GM19025 (cell line): ENCODE measurements around the gene CHMP1B.
"Not testable (repeated sequence)": the region's sequence is repeated elsewhere in the genome, so short reads cannot be mapped to it uniquely, and the experiment has no call there.

Experiments used
- ATAC-seq: cut with Tn5 transposase; IDR thresholded peaks from one replicate; pipeline ENCODE4 v1.9.1; 2021; ENCODE audit warnings: mild to moderate bottlenecking, low read depth, moderate library complexity; ENCODE audit not compliant: unreplicated experiment

Gene CHMP1B

DNA sequence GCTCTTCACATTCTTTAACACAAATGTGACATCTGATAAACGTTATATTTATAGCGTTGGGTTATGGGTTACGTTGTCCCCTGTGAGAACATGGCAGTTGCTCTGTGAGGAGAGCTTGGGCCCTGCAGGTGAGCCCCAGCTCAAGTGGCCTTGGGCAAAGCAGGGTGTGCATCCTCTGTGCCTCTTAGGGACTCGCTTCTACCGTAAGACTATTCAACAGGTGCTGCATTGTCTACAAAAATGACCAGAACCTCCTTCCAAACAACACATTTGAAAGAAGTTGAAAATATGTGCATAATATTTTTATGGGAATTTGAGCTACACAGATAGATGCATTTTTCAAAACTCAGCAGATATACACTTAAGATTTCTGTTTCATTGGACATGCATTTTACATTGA is 16.4 kb upstream of the CHMP1B start:
- no peak for ATAC-seq

- no peak for ATAC-seq
Measured at GRCh38 chr18:11839556-11839955, 11.7 kb upstream of the CHMP1B start.

- ATAC-seq: no peak
Measured at GRCh38 chr18:11840493-11840892, 10.7 kb upstream of the CHMP1B start.

DNA sequence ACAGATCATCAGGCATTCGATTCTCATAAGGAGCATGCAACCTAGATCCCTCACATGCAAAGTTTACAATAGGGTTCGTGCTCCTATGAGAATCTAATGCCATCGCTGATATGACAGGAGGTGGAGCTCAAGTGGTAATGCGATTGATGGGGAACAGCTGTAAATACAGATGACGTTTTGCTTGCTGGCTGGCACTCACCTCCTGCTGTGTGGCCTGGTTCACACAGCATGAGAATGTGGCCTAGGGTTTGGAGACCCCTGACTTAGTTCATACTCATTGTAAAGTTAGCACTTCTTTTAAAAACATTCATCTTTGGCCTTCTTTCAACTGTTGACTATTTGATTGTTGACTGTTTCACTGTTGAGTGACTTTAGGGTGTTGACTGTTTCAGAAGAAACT is 8.7 kb upstream of the CHMP1B start:
- no peak for ATAC-seq

DNA sequence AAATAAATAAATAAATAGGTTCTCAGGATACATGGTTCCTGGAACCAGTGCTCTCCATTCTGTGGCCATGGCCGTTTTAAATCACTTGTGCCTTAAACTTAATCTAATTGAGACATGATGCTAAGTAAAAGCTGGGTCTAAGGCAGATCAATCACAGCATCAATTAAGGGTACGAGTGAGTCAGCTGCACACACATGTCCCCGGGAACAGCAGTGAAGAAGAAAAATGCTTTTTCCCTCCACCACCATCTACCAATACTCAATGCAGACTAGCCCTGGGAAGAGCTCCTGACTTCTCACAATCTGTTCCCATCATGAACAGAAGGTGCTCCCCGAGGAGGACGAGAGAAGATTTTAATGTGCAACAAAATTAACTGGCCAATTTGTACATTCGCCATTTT is 6.8 kb upstream of the CHMP1B start:
- no peak for ATAC-seq

- no peak for ATAC-seq
Measured at GRCh38 chr18:11845654-11846053, 5.6 kb upstream of the CHMP1B start.

- no peak for ATAC-seq
Measured at GRCh38 chr18:11847811-11848210, 3.4 kb upstream of the CHMP1B start.

- ATAC-seq: no peak
Measured at GRCh38 chr18:11849279-11849678, 1.9 kb upstream of the CHMP1B start.

- no peak for ATAC-seq
Measured at GRCh38 chr18:11849841-11850634, 1.2 kb upstream of the CHMP1B start.

DNA sequence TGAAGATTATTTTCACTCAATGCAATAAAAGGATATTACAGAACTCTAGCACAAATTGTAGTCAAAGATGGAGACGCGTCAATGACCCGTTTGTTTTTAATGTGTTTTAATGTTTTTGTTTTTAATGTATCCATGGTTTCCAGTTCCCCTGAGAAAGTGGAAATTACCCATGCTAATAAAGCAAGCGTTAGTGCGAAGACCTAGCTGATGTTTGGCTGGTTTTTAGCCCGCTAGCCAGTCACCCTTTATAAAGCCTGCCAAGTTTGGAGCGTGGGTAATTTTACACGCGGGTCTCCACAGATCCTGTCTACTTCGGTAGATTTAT is 430 bp upstream of the CHMP1B start:
- ATAC-seq: no peak

- ATAC-seq: no peak
Measured at GRCh38 chr18:11851806-11852337, 659 bp downstream of the CHMP1B start.

DNA sequence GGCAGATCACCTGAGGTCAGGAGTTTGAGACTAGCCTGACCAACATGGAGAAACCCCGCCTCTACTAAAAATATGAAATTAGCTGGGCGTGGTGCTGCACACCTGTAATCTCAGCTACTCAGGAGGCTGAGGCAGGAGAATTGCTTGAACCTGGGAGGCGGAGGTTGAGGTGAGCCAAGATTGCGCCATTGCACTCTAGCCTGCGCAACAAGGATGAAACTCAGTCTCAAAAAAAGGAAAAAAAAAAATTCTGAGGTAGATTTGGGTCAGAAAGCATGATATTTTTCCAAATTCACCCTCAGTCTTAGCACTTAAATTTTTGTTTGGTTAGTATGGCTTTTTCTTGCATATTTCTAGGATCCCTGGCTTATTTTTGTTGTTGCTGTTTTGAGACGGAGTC is 3.3 kb downstream of the CHMP1B start:
- ATAC-seq: not testable (repeated sequence)

DNA sequence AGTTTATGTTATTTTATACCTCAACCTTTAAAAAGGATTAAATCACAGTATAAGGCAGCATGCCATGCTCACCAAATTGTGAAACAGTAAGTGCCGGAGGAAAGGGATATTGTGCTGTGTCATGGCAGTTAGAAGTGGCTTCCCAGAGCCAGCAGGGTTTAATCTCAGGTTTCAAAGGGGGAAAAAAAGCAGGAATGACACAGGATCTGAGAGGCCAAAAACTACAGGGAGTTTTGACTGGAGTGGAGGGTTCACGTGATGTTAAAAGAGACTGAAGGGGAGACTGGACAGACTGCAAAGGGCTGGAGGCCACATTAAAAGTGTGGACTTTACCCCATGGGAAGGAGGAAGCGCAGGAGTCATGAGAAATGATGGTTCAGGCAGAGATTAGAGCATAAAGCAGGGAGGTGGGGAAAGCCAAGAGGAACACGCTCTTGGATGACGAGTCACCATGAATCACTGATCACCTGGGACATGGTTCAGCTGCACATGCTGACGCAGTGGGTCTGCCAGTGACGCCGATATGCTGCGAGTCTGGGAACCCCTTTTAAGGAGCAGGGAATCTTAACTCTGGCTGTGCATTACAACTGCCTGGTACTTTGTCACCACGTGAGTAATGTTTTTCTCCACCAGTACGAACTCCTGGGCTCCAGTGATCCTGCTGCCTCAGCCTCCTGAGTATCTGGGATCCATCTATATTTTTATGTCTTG is 6.1 kb downstream of the CHMP1B start:
- ATAC-seq: no peak

DNA sequence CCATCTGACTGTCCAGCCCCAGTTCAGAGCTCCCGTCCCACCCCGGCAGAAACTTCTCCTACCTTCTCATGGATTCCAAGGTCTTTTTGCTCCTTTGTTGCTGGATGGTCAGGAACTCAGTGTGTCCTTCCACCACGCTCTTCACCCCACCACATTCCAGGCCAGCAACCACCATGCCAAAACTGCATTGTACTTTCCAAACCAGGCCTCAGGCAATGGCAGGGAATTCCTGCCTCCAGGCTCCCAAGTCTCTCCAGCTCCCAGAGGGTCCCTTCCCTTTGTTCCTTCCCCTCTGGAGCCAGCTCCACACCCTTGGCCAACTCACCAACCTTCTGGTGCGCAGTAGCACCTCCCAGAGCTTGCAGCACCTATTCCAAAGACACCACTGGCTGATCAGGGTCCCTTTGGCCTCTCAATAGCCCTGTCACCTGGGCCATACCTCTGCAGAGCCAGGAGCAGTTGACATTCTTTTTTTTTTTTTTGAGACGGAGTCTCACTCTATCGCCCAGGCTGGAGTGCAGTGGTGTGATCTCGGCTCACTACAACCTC is 8.1 kb downstream of the CHMP1B start:
- no peak for ATAC-seq

DNA sequence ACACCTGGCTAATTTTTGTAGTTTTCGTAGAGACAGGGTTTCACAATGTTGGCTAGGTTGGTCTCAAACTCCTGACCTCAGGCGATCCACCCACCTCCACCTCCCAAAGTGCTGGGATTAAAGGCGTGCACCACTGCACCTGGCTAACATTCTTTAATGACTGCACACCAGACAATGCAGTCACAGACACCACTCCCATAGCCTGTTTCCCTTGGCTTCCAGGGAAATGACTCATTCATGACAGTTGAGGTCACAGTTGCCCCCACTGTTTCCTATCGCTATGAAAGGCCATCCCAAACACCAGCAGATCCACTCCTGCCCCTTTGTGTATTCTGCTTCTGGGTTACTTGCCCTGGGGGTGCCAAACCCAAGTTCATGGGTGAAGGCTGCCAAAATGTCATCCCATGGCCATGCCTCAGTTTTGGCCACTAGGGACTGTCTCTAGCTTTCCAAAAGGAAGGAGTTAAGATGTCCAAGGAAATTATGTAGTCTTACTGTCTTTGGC is 8.7 kb downstream of the CHMP1B start:
- no peak for ATAC-seq

DNA sequence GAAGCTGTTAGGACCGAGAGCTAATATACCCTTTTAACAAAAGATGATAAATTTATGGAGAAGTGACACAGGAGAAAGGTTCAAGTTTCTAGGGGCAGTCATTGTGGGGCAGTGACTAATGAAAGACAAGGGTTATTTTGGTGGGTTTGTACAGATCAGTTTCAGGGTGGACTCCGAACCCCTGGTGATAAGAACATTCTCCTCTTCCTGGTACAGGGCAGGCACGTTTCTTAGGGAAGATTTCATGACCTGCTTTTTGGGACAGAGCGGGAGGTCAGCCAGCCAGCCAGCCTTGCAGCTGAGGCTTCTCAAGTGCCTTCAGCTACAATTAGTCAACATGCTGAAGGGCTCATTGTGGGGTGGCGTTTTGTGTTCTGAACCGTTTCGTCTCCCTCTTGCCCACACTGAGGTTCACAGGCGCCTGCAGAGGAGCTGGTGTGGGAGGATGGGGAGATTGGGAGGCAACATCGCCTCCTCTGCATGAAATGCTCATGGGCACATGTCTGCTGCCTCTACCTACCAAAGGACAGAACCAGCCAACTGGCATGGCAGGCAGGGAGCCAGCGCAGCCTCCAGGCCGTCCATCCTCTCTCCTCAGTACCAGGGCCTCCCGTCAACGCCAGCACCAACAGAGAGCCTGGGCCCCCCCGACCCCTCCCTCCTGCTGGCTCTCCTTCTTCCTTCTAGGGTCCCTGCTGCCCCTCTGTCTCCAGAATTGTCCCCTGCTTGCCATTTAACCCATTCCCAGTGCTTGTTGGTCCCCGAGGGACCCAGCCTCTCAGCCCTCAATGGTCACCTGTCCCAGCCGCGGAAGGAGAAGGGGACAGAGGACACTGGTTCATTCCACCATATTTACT is 9.6 kb downstream of the CHMP1B start:
- ATAC-seq: no peak

GRCh38 chr18:11861583-11862288 is 10.5 kb downstream of the CHMP1B start:
- ATAC-seq: no peak

DNA sequence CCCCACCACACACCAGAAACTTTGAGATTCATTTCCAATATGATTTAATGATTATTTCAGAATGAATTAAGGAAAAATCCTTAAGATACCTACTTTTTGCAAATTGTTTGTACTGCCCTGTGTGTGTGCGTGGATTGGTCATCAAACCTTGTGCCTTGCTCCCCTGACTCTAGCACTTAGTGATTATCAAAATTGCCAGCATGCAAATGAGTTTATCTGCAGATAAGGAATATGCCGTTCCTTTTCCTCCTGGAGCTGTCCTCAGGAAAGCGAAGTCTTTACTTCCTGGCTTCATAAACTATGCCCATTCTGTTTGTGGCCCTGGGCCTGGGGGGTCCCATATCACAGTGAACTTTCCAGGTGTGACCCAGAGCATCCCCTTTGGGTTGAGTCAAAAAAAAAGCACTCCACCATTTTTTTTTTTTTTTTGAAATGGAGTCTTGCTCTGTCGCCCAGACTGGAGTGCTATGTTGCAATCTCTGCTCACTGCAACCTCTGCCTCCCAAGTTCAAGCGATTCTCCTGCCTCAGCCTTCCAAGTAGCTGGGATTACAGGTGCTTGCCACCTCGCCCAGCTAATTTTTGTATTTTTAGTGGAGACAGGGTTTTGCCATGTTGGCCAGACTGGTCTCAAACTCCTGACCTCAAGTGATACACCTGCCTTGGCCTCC is 11.4 kb downstream of the CHMP1B start:
- no peak for ATAC-seq

DNA sequence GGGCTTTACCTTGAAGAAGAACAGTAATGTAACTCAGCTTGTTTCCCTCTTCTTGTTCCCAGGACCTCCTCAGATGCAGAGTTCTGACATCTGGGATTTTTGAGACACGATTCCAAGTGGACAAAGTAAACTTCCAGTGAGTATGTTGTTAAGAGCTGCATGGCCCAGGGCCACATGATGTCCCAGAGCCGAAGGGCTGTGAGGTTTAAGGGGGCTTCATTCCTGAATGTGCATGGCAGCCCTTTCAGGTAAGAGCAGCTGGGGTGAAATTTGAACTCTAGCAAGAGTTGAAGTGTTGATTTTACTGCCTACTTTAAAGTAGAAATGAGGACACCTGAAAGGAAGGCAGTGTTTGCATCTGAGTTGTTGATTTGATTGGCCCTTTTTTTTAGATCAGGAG is 13.3 kb downstream of the CHMP1B start:
- no peak for ATAC-seq
